Inflammatory macrophage treated with lipopolysaccharide for 1 hour (primary cell): ENCODE measurements around the gene NUMA1.

Experiments used
- DNase-seq, 2 donors: peaks; one replicate each; pipeline ENCODE4 v3.0.0-alpha.2; 2020 to 2022

Gene NUMA1

GRCh38 chr11:72061739-72062396 is 18.5 kb downstream of the NUMA1 start:
- DNase-seq, result no peak

GRCh38 chr11:72058416-72059034 is 21.8 kb downstream of the NUMA1 start:
- DNase-seq, result no peak

GRCh38 chr11:72048766-72049460 is 31.4 kb downstream of the NUMA1 start:
- DNase-seq, result no peak

GRCh38 chr11:72045849-72046248 is 34.5 kb downstream of the NUMA1 start:
- DNase-seq, result no peak

GRCh38 chr11:72042064-72042745 is 38.1 kb downstream of the NUMA1 start:
- DNase-seq, result no peak

GRCh38 chr11:72041364-72042063 is 38.8 kb downstream of the NUMA1 start:
- no peak for DNase-seq

- peak; percentile 56 to 75 for DNase-seq
Measured at GRCh38 chr11:72040491-72041363, 39.6 kb downstream of the NUMA1 start.

- no peak for DNase-seq
Measured at GRCh38 chr11:72039856-72040401, 40.4 kb downstream of the NUMA1 start.

GRCh38 chr11:72039031-72039855 is 41.1 kb downstream of the NUMA1 start:
- no peak for DNase-seq

- no peak for DNase-seq
Measured at GRCh38 chr11:72038491-72038890, 41.9 kb downstream of the NUMA1 start.

- DNase-seq, result no peak
Measured at GRCh38 chr11:72037554-72038311, 42.6 kb downstream of the NUMA1 start.

- DNase-seq, result no peak
Measured at GRCh38 chr11:72036687-72037086, 43.7 kb downstream of the NUMA1 start.

- DNase-seq, result no peak
Measured at GRCh38 chr11:72030472-72031045, 49.8 kb downstream of the NUMA1 start.

GRCh38 chr11:72026090-72026489 is 54.3 kb downstream of the NUMA1 start:
- DNase-seq, result no peak

- no peak for DNase-seq
Measured at GRCh38 chr11:72024069-72024754, 56.1 kb downstream of the NUMA1 start.

GRCh38 chr11:72023335-72023734 is 57.0 kb downstream of the NUMA1 start:
- DNase-seq, result no peak

- no peak for DNase-seq
Measured at GRCh38 chr11:72018171-72018570, 62.2 kb downstream of the NUMA1 start.

- no peak for DNase-seq
Measured at GRCh38 chr11:72015511-72016061, 64.8 kb downstream of the NUMA1 start.
